B cell (primary cell): ENCODE results near the gene ATP6V1B1.

Source experiments
- EZH2 ChIP-seq: IDR thresholded peaks from 2 replicates; pipeline ENCODE4 v1.6.1; 2012; ENCODE audit warnings: borderline replicate concordance, low read depth, mild to moderate bottlenecking, moderate library complexity, low read length; ENCODE audit not compliant: insufficient read depth, poor library complexity, severe bottlenecking
- TF ChIP-seq, protein P1 (sequence below): fragments of 200-600 bp; IDR thresholded peaks from one replicate; pipeline ENCODE4 v1.8.0; 2022; ENCODE audit warnings: antibody characterized with exemption, mild to moderate bottlenecking

DNA sequence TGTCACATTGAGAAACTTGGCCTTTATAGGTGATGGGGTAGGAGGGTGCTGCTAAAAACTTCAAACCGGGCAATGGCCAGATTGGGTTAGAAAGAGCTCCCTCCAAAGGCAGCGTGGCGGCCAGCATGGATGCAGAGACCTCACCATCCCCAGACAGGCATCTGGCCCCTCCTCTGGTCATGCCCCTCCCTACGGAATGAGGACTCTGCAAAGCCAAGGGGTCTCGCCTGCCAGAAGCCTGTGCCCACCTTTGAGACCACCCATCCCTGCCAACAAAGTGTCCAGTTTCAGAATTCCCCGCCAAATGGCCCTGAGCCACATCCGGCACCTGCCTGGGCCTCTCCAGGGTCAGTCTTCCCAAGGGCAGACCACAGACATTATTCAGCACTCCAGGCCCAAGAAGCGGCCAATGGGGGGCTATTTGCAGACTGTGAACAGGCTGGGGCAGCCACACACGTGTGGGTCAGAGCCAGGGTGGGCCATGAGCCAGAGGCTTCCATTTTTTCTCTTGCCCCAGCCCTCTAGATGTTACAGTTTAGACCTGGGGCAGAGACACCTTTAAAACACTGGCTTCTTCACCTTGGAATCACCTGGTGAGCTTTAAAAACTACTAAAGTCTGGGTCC, 4.2 kb upstream of the ATP6V1B1 start:
- TF ChIP-seq, protein P1, sequence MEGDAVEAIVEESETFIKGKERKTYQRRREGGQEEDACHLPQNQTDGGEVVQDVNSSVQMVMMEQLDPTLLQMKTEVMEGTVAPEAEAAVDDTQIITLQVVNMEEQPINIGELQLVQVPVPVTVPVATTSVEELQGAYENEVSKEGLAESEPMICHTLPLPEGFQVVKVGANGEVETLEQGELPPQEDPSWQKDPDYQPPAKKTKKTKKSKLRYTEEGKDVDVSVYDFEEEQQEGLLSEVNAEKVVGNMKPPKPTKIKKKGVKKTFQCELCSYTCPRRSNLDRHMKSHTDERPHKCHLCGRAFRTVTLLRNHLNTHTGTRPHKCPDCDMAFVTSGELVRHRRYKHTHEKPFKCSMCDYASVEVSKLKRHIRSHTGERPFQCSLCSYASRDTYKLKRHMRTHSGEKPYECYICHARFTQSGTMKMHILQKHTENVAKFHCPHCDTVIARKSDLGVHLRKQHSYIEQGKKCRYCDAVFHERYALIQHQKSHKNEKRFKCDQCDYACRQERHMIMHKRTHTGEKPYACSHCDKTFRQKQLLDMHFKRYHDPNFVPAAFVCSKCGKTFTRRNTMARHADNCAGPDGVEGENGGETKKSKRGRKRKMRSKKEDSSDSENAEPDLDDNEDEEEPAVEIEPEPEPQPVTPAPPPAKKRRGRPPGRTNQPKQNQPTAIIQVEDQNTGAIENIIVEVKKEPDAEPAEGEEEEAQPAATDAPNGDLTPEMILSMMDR: no peak
- TF ChIP-seq EZH2: no peak
